Suppressor macrophage treated with lipopolysaccharide for 4 hours (primary cell): ENCODE measurements around the gene XYLT1.
"Not testable (repeated sequence)": the region's sequence is repeated elsewhere in the genome, so short reads cannot be mapped to it uniquely, and the experiment has no call there.

Experiments
- DNase-seq: peaks from one replicate; pipeline ENCODE4 v3.0.0-alpha.2; 2020

XYLT1 gene

GRCh38 chr16:17350207-17350606 is 120.6 kb downstream of the XYLT1 start:
- peak; percentile 89 for DNase-seq

GRCh38 chr16:17348826-17349225 is 121.9 kb downstream of the XYLT1 start:
- DNase-seq = no peak

GRCh38 chr16:17348042-17348783 is 122.5 kb downstream of the XYLT1 start:
- DNase-seq = no peak

GRCh38 chr16:17347624-17348023 is 123.1 kb downstream of the XYLT1 start:
- DNase-seq = no peak

- DNase-seq = peak; percentile 41
These were observed 123.9 kb downstream of the XYLT1 start for GRCh38 chr16:17346621-17347569.

GRCh38 chr16:17345043-17345442 is 125.7 kb downstream of the XYLT1 start:
- peak; percentile 53 for DNase-seq

- peak; percentile 72 for DNase-seq
These were observed 127.0 kb downstream of the XYLT1 start for GRCh38 chr16:17343728-17344127.

GRCh38 chr16:17343028-17343427 is 127.7 kb downstream of the XYLT1 start:
- no peak for DNase-seq

- peak; percentile 75 for DNase-seq
These were observed 128.7 kb downstream of the XYLT1 start for GRCh38 chr16:17342031-17342430.

GRCh38 chr16:17340804-17341203 is 130.0 kb downstream of the XYLT1 start:
- no peak for DNase-seq

- no peak for DNase-seq
These were observed 130.8 kb downstream of the XYLT1 start for GRCh38 chr16:17339764-17340541.

GRCh38 chr16:17338244-17338643 is 132.5 kb downstream of the XYLT1 start:
- no peak for DNase-seq

GRCh38 chr16:17336530-17336900 is 134.2 kb downstream of the XYLT1 start:
- DNase-seq = no peak

GRCh38 chr16:17335826-17336529 is 134.8 kb downstream of the XYLT1 start:
- DNase-seq = peak; percentile 45

GRCh38 chr16:17335406-17335805 is 135.4 kb downstream of the XYLT1 start:
- DNase-seq = not testable (repeated sequence)

GRCh38 chr16:17334096-17334495 is 136.7 kb downstream of the XYLT1 start:
- DNase-seq = peak; percentile 86

- DNase-seq = no peak
These were observed 137.5 kb downstream of the XYLT1 start for GRCh38 chr16:17333229-17333628.

GRCh38 chr16:17331991-17332390 is 138.8 kb downstream of the XYLT1 start:
- no peak for DNase-seq

GRCh38 chr16:17331071-17331607 is 139.6 kb downstream of the XYLT1 start:
- DNase-seq = no peak

- DNase-seq = no peak
These were observed 140.7 kb downstream of the XYLT1 start for GRCh38 chr16:17330044-17330443.

GRCh38 chr16:17329391-17329790 is 141.4 kb downstream of the XYLT1 start:
- DNase-seq = no peak

GRCh38 chr16:17328932-17329331 is 141.8 kb downstream of the XYLT1 start:
- no peak for DNase-seq
